GM21423 (cell line): ENCODE results near the gene KIFAP3.
"Not testable (repeated sequence)": the region's sequence is repeated elsewhere in the genome, so short reads cannot be mapped to it uniquely, and the experiment has no call there.

ENCODE experiments used
- ATAC-seq: cut with Tn5 transposase; IDR thresholded peaks from one replicate; pipeline ENCODE4 v1.9.1; 2021; ENCODE audit warnings: mild to moderate bottlenecking, moderate library complexity; ENCODE audit not compliant: unreplicated experiment

KIFAP3 gene

DNA sequence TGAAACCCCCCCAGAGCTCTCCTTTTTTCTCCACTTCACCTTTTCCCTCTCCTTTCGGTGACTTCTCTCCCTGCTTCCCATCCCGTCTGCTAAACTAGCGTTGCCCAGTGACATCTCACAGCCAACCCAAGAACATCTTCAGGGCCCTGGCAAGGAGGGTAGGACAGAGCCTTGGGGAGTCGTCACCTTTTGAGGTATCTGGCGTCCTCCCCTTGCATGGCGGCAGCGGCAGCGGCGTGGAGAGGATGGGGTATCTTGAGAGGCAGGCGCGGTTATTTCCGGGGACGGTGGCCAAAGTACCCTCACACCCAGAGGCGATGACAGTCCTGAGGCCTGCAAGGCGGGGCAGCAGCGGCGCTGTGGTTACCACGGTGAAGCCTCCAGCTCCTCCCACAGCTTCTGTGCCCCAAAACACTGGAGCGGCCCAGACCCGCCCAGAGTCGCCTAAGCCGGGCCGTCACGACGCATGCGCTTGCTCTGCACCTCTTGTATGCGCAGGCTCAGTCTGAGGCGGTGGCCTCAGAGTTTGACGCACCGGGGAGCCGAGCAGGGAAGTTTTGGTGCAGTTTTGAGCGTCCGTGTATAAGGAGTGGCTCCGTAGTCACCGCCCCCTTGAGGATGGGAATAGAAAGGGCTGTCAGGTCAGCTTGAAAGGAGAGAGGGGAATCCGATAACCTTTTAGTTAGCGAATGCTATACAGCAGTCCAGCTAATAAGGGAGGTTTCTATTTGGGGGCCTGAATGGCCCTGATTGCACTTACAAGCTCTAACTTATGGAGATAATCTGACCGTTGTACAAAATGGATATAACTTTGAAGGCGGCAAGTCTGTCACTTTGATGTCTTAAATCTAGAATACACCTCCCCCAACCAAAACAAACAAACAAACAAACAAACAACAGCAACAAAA is at the start of gene KIFAP3:
Gene KIFAP3 (minus strand): TSS at position 446 of the 908 bp plus-strand sequence. CDS start 228 bp downstream, at position 218.
- peak; percentile 98 for ATAC-seq

DNA sequence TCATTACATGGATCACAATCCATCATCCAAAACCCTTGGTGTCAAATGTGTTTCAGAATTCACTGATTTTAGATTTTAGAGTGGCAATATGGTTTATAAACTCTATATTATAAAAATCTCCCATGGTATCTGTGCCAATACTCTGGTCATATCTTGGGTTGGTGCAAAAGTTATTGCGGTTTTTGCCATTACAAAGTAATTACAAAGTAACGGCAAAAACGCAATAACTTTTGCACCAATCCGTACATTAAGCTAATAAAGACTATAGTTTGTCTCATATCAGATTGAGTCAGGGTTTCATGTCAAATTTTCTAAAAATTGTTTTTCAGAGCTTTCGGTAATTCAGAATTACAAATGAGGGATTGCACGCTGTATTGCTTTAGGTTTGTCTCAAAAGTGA is 47.9 kb upstream of the KIFAP3 start:
- no peak for ATAC-seq

DNA sequence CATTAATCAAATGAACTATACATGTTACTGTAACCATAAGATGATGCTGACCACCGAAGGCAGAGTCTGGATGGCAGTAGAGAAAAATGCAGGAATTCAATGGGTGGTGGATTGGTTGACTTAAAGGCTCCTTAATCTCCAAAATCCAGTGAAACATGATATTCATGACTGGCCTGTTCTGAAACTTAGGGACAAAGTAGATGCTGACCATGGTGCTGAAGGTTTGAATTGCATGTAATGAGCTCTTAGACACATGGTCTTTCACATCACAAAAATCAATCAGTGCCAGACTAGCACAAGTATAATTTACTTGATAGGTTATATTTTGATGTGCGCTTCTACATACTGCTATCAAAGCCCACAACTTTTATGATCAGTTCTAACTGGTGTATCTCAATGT is 40.4 kb upstream of the KIFAP3 start:
- ATAC-seq = no peak

DNA sequence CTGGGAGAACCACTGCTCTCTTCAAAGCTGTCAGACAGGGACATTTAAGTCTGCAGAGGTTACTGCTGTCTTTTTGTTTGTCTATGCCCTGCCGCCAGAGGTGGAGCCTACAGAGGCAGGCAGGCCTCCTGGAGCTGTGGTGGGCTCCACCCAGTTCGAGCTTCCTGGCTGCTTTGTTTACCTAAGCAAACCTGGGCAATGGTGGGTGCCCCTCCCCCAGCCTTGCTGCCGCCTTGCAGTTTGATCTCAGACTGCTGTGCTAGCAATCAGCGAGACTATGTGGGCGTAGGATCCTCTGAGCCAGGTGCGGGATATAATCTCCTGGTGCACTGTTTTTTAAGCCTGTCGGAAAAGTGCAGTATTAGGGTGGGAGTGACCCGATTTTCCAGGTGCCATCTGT is 38.6 kb upstream of the KIFAP3 start:
- ATAC-seq = not testable (repeated sequence)

DNA sequence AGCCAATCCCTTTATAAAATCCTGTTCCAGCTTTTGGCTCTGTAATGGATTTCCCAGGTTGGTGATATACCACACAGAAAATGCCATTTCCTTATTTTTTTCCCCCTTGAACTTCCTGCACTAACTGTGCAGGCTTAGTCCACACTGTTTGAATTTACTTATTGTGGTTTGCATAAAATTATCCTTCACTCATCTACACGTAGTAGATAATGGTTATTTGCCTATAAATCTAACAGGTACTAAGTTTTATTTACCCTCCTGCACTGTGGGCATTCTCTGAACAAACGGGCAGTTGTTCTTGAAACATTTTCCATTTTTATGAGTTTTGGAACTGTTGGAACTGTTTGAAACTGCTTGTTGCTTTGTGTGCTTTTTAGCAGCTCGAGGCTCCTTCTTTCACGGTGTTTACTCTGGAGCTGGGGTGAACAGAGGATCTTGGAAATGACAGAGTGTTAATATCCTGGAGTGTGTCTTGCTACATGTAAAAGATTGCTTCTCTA is 23.0 kb upstream of the KIFAP3 start:
- ATAC-seq = no peak

DNA sequence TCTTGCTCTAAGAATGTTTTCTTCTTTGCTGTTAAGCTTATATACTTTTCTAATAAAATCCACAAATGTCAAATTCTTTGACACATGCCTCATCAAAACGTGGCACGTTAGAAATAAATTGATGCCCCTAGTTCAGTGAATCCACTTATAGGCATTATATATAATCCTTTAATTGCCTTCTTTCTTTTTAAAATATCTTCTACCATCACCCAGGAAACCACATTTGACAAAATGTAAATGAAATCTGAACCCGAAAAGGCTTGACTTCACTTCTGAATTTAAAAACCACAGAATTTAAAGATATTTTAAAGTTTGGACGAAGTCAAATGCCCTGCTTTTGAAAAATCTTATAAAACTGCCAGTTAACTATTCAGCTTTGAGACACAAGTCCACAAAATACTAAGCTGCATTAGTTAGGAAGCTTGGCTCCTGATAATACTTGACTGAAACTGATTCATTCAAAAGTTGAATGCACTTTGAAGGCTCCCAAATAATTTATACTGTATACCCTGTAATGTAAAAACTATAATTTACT is 22.4 kb upstream of the KIFAP3 start:
- ATAC-seq = no peak

DNA sequence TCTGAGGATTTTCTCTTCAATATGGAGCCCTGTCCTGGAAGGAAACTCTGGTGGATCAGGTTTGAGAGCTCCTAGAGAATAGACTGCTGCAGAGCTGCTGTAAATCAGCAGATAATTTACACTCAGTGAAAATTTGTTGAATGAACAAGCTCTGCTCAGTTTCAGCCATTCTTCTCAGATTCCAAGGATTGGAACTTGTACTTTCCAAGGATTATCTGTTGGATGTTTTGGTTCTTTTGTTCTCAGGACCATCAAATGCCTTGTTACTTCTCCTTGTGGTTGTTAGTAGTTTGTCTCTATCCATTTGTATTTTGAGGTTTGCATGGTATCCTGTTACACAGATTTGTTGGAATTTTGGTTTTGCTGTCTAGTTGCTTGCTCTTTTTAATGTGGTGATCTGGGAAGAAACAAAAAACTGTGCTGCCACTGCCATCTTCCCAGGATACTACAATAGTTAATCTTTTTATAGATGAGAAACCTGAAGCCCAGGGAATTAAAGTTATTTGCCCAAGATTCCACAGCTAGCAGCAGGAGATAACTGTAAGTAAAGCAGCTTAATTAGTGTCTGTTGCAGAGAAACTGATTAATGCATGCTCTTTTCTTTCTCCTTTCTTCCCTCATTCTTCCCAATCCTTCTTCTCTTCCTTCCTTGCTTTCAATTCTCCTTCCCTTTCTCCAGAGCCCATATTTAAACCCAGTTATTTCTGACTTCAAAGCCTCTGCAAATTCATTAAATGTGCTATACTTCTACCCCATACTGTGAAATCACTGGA is 21.7 kb upstream of the KIFAP3 start:
- ATAC-seq = no peak

DNA sequence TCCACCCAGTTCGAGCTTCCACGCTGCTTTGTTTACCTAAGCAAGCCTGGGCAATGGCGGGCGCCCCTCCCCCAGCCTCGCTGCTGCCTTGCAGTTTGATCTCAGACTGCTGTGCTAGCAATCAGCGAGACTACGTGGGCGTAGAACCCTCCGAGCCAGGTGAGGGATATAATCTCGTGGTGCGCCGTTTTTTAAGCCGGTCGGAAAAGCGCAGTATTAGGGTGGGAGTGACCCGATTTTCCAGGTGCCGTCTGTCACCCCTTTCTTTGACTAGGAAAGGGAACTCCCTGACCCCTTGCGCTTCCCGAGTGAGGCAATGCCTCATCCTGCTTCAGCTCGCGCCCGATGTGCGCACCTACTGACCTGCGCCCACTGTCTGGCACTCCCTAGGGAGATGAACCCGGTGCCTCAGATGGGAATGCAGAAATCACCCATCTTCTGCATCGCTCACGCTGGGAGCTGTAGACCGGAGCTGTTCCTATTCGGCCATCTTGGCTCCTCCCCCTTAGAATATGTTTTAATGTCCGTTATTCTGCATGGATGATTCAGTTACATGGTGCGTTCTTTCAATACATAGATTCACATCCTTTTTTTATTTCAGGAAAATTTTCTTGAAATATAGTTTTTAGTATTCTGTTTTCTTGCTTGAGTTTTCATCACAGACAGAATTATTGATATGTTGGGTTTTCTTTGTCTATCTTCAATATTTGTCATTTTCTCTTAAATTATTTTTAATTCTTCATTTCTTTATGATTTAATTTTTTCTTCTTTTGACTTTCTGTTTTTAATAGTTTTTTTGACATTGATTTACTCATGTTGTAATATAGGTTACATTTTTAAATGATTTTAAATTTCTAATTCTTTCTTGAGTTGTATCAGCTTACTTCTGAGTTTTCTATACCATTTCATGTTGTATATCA is 20.5 kb upstream of the KIFAP3 start:
- ATAC-seq = not testable (repeated sequence)

DNA sequence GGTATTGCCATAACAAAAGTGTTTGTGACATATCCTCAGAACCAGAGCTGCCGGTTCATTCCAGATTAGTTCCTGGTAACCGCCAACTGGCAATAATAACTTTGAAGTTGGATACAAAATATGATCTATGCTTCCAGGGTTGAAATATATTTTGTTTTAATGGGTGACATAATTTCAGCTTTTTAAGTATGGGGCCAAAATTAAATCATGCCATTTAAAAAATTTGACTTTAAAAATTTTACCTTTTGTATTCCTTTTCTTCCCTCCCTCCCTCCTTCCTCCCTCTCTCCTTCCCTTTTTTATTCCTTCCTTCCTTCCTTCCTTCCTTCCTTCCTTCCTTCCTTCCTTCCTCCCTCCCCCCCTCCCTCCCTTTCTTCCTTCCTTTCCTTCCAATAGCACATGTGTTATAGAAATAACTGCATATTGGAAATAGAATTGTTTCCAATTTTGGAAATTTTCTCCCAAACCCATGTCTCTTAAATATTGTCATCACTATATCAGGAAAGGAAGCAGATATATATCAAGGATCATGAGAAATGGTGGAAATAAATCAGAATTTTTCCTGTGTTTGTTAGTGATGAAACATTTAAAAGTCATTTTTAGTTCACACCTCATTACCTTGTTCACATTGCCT is 12.0 kb upstream of the KIFAP3 start:
- no peak for ATAC-seq

DNA sequence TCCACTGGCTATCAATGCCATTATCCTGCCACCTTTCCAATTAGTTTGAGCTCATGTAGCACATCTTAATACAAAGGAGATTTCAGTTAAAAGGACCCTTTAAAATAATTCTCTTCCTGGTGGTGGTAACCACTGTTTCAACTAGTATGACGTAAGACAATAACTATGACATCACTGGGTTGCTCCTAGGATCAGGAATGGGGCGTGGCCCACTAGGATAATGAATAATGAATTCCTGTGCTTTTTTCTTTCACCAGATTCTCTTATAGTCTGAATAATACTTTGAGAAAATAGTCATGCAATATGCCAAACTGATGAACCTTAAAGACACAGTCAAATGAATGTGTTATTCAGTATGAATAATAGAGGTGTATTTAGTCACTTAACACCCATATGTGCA is 10.6 kb upstream of the KIFAP3 start:
- no peak for ATAC-seq

DNA sequence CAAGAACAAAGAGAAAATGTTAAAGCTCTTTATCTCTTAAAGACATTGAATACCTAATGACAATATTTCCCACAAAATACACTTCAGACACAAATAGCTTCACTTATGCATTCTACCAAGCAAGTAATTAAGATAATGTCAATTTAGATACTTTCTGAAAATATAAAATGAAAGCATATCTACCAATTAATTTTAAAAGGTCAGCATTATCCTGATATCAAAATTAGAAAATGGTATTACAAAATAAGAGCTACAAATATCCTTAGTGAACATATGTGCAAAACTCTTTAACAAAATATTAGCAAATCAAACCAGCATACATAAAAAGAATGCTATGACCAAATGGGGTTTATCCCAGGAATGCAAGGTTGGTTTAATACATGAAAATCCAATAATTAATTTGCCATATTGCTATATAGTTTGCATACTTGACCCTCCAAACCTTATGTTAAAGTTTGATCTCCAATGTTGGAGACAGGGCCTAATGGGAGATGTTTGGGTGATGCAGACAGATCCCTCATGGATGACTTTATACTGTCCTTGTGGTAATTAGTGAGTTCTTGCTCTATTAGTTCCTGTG is 4.2 kb upstream of the KIFAP3 start:
- no peak for ATAC-seq

DNA sequence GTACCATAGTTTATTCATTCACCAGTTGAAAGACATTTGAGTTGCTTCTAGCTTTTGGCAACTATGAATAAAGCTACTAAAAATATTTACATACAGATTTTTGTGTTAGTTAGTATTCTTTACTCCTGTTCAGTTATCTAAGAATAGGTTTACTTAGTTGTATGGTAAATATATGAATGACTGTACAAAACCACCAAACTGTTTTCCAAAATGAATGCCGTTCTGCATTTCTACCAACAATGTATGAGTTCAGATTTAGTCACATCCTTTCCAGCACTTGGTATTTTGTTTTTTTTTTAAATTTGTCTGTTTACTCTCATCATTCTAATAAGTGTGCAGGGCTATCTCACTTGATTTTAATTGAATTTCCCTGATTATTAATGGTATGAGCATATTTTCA is 3.4 kb upstream of the KIFAP3 start:
- ATAC-seq = no peak

DNA sequence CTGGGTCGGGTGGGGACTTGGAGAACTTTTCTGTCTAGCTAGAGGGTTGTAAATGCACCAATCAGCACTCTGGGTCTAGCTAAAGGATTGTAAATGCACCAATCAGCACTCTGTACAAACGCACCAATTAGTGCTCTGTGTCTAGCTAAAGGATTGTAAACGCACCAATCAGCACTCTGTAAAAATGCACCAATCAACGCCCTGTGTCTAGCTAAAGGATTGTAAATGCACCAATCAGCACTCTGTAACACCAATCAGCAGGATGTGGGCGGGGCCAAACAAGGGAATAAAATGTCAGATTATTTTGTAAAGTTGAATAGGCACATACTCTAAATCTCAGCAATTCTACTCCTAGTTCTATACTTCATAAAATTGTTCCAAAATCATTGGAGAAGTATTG is 2.5 kb upstream of the KIFAP3 start:
- ATAC-seq = not testable (repeated sequence)

DNA sequence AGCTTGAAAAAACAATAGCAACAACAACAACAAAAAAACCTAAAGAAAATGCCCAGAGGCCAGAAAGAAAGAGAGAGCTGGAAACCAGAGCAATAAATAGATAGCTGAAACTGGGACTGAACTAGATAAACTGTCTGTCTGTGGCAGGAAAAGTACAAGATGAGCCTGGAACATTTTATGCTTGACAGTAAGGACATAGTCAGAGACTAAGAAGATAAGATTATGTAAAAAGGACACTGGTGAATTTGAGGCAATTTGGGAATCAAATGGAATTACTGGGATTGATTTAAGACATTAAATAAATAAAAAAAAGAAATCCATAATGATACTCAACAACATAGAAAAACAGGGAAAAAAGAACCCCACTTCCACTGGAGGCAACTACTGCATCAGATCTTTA is 1.7 kb upstream of the KIFAP3 start:
- no peak for ATAC-seq

DNA sequence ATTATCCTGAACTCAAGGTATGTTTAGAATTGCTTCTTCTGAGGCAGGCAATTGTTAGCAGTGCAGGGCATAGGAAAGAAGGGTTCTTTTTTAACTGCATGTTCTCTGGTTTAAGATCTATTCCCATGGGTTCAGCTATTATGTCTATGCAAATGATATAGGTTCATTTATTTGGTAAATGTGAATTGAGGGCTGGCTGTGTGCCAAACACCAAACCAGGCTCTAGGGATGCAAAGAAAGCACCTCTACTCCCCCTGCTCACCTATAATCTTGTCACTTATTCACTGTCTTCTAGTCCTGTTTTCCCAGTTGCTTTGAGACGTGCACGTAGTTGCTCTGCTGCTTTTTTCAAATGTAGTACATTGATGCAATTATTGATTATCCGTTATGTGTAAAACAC is 691 bp upstream of the KIFAP3 start:
- no peak for ATAC-seq

DNA sequence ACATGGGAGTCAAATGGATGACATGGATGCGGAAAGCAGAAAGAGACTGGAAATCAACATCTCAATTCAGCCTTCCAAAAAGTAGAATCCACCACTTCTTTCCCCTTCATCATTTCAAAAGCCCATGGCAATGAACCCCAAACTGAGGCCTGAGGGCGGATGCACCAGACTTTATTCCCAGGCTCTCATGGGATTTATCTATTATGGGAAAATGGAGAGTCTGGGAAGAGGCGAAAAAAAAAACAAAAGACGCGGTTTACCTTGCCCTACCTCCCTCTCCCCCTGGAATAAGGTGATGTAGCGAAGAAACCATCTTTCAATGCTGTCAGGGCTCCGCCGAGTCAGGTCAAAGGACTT is 624 bp downstream of the KIFAP3 start:
- ATAC-seq = no peak

DNA sequence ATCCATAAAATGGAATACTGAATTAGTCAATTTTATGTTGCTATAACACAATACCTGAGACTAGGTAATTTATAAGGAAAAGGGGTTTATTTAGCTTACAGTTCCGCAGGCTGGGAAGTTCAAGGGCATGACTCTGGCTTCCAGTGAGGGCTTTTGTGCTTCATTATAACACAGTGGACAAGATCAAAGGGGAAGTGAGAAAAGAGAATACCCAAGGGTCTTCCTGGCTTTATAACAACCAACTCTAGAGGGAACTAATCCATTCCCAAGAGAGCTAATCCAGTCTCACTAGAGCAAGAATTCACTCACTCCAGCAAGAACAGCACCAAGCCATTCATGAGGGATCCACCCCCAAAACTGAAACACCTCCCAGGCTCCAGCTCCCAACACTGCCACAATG is 3.1 kb downstream of the KIFAP3 start:
- ATAC-seq = no peak

DNA sequence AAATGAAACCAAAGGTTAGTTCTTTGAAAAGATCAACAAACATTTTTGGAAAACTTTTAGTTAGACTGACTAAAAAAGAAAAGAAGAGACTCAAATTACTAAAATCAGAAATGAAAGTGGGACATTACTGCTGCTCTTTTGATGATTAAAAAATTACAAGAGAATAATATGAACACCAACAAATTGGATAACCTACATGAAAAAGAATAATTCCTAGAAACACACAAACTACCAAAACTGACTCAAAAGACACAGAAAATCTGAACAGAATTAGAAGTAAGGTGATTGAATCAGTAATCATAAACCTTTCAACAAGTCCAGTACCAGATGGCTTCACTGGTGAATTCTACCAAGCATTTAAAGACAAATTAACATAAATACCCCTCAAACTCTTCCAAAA is 5.6 kb downstream of the KIFAP3 start:
- ATAC-seq = no peak

DNA sequence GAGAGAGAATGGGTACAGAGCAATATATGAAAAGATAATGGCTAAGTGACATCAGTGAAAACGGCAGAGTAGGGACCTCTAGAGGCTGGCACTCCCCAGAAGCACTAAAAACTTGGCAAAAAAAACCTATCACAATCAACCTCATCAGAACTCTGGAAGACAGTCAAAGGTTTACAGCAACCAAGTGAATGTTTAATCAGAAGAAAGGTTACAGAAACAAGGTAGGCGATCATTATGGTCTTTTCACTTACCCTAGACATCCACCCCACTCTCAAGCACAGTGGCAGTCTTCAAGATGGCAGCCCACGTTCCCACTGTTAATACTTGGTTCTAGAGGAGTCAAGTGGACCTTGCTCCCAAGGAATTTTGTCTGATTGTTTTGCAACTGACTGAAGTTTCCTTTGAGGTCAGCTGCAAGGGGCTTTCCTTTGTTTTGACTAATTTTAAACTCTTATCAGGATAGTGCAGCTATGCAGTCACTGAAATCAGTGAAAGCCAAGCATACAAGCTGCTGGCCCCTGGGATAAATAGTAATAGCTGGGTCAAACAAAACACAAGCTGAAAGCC is 7.2 kb downstream of the KIFAP3 start:
- peak; percentile 60 for ATAC-seq
